Natural killer cell treated with Interleukin-12 subunit alpha and Interleukin-12 subunit beta and Interleukin-15 and Interleukin-18, amount 100 ng/mL, for 72 hours (primary cell): ENCODE results near the gene CRYZL1. TPM values are rescaled to one million over a fixed set of nuclear protein-coding genes. Genes with fewer than 3 reads are reported as not detected.

Experiments used
- ATAC-seq, 2 donors: fragments of 150-1000 bp; cut with Tn5 transposase in 1 of 2; sonication (Bioruptor Pico), chemical (Tn5 transposase) in 1 of 2; 2 replicates each; pipeline ENCODE4 v1.10.0; 2021
- DNase-seq: peaks from one replicate; pipeline ENCODE4 v3.0.0; 2022; ENCODE audit warnings: low spot score
- H3K27ac Mint-ChIP-seq, 2 donors: 1 replicate in 1 of 2; 2 replicates in 1 of 2; pipeline ENCODE4 v1.8.0; 2022; ENCODE audit warnings: mixed read lengths in 2 of 2, mild to moderate bottlenecking in 1 of 2, moderate library complexity in 1 of 2
- H3K27me3 Mint-ChIP-seq, 2 donors: 1 replicate in 1 of 2; 2 replicates in 1 of 2; pipeline ENCODE4 v1.8.0; 2022; ENCODE audit warnings: mixed read lengths in 2 of 2
- H3K36me3 Mint-ChIP-seq: one replicate; pipeline ENCODE4 v1.8.0; 2022; ENCODE audit warnings: mixed read lengths
- H3K4me1 Mint-ChIP-seq, 2 donors: 1 replicate in 1 of 2; 2 replicates in 1 of 2; pipeline ENCODE4 v1.8.0; 2022; ENCODE audit warnings: low read depth in 2 of 2, mixed read lengths in 2 of 2, mild to moderate bottlenecking in 1 of 2
- H3K4me3 Mint-ChIP-seq: one replicate; pipeline ENCODE4 v1.8.0; 2022; ENCODE audit warnings: mixed read lengths
- H3K9me3 Mint-ChIP-seq: 2 replicates; pipeline ENCODE4 v1.8.0; 2022; ENCODE audit warnings: mixed read lengths
- total RNA-seq, 2 donors: library from RNA; stranded (reverse); gene quantifications; one replicate each; pipeline ENCODE4 v1.2.3, GENCODE V29; 2022

Gene CRYZL1
- total RNA-seq, 2 donors from 2014 or later: 28.0 to 31.7 TPM

GRCh38 chr21:33670076-33670978, 28.8 kb upstream of the CRYZL1 start:
- no peaks in the 10 kb centered on the region for H3K36me3 Mint-ChIP-seq
- H3K4me1 Mint-ChIP-seq: no peaks in the 10 kb centered on the region
- DNase-seq: no peak
- no peak for ATAC-seq
- H3K9me3 Mint-ChIP-seq: no peaks in the 10 kb centered on the region
- H3K4me3 Mint-ChIP-seq: no peak overlapping the region
- H3K27me3 Mint-ChIP-seq: peaks cover 0 to 8% of the 10 kb centered on the region in 2 donors
- H3K27ac Mint-ChIP-seq: no peak overlapping the region

- no peak for ATAC-seq
- no peak overlapping the region for H3K27ac Mint-ChIP-seq
- H3K9me3 Mint-ChIP-seq: no peaks in the 10 kb centered on the region
Measured at GRCh38 chr21:33668620-33669019, 27.1 kb upstream of the CRYZL1 start.

GRCh38 chr21:33668180-33668579, 26.6 kb upstream of the CRYZL1 start:
- no peak overlapping the region for H3K4me3 Mint-ChIP-seq
- H3K36me3 Mint-ChIP-seq: no peaks in the 10 kb centered on the region
- H3K4me1 Mint-ChIP-seq: no peaks in the 10 kb centered on the region
- ATAC-seq (no peak), DNase-seq (no peak)
- H3K27ac Mint-ChIP-seq: no peak overlapping the region
- no peaks in the 10 kb centered on the region for H3K9me3 Mint-ChIP-seq
- H3K27me3 Mint-ChIP-seq: peaks cover 0 to 6% of the 10 kb centered on the region in 2 donors

More at GRCh38 chr21:33668620-33669019, 27.1 kb upstream of the CRYZL1 start:
- Mint-ChIP-seq H3K4me1 (no peaks in the 10 kb centered on the region), H3K27me3 (peaks cover 0 to 8% of the 10 kb centered on the region in 2 donors), H3K4me3 (no peak overlapping the region), H3K36me3 (no peaks in the 10 kb centered on the region)
- DNase-seq: no peak

GRCh38 chr21:33667636-33668035, 26.1 kb upstream of the CRYZL1 start:
- DNase-seq (no peak), ATAC-seq (no peak)
- H3K36me3 Mint-ChIP-seq: no peaks in the 10 kb centered on the region
- H3K27ac Mint-ChIP-seq: no peak overlapping the region
- no peak overlapping the region for H3K4me3 Mint-ChIP-seq
- peaks cover 0 to 4% of the 10 kb centered on the region in 2 donors for H3K27me3 Mint-ChIP-seq
- H3K4me1 Mint-ChIP-seq: no peaks in the 10 kb centered on the region
- no peaks in the 10 kb centered on the region for H3K9me3 Mint-ChIP-seq

GRCh38 chr21:33666153-33666552, 24.6 kb upstream of the CRYZL1 start:
- H3K27me3 Mint-ChIP-seq: peaks cover 0 to 4% of the 10 kb centered on the region in 2 donors
- ATAC-seq (no peak), DNase-seq (no peak)
- H3K36me3 Mint-ChIP-seq: no peaks in the 10 kb centered on the region
- H3K27ac Mint-ChIP-seq: no peak overlapping the region
- H3K4me1 Mint-ChIP-seq: no peaks in the 10 kb centered on the region
- no peaks in the 10 kb centered on the region for H3K9me3 Mint-ChIP-seq
- no peak overlapping the region for H3K4me3 Mint-ChIP-seq

GRCh38 chr21:33664135-33664534, 22.6 kb upstream of the CRYZL1 start:
- Mint-ChIP-seq H3K4me3 (no peak overlapping the region), H3K27me3 (peaks cover 0 to 8% of the 10 kb centered on the region in 2 donors), H3K27ac (no peak overlapping the region), H3K4me1 (no peaks in the 10 kb centered on the region), H3K9me3 (no peaks in the 10 kb centered on the region), H3K36me3 (no peaks in the 10 kb centered on the region)
- DNase-seq: no peak
- no peak for ATAC-seq

- ATAC-seq: no peak
- Mint-ChIP-seq H3K27ac (no peak overlapping the region), H3K27me3 (peaks cover 0 to 8% of the 10 kb centered on the region in 2 donors), H3K4me1 (no peaks in the 10 kb centered on the region), H3K9me3 (no peaks in the 10 kb centered on the region), H3K4me3 (no peak overlapping the region), H3K36me3 (no peaks in the 10 kb centered on the region)
- DNase-seq: no peak
Measured at GRCh38 chr21:33663241-33663640, 21.7 kb upstream of the CRYZL1 start.

- ATAC-seq (no peak), DNase-seq (no peak)
- Mint-ChIP-seq H3K27me3 (peaks cover 5 to 8% of the 10 kb centered on the region in 2 donors), H3K9me3 (no peaks in the 10 kb centered on the region), H3K4me3 (no peak overlapping the region), H3K27ac (no peak overlapping the region), H3K36me3 (no peaks in the 10 kb centered on the region), H3K4me1 (no peaks in the 10 kb centered on the region)
Measured at GRCh38 chr21:33662046-33662445, 20.5 kb upstream of the CRYZL1 start.

GRCh38 chr21:33661146-33661545, 19.6 kb upstream of the CRYZL1 start:
- no peak overlapping the region for H3K4me3 Mint-ChIP-seq
- peaks cover 5 to 9% of the 10 kb centered on the region in 2 donors for H3K27me3 Mint-ChIP-seq
- DNase-seq (no peak), ATAC-seq (no peak)
- H3K4me1 Mint-ChIP-seq: no peaks in the 10 kb centered on the region
- H3K9me3 Mint-ChIP-seq: no peaks in the 10 kb centered on the region
- H3K36me3 Mint-ChIP-seq: no peaks in the 10 kb centered on the region
- no peak overlapping the region for H3K27ac Mint-ChIP-seq

- ATAC-seq: no peak
- Mint-ChIP-seq H3K4me3 (no peak overlapping the region), H3K27me3 (peaks cover 7 to 16% of the 10 kb centered on the region in 2 donors), H3K4me1 (no peaks in the 10 kb centered on the region), H3K9me3 (no peaks in the 10 kb centered on the region), H3K27ac (no peak overlapping the region), H3K36me3 (no peaks in the 10 kb centered on the region)
- DNase-seq: no peak
Measured at GRCh38 chr21:33660406-33660805, 18.9 kb upstream of the CRYZL1 start.

- Mint-ChIP-seq H3K36me3 (no peaks in the 10 kb centered on the region), H3K27ac (no peak overlapping the region), H3K27me3 (peaks cover 7 to 17% of the 10 kb centered on the region in 2 donors), H3K4me1 (no peaks in the 10 kb centered on the region), H3K4me3 (no peak overlapping the region), H3K9me3 (no peaks in the 10 kb centered on the region)
- DNase-seq (no peak), ATAC-seq (no peak)
Measured at GRCh38 chr21:33659568-33659949, 18.0 kb upstream of the CRYZL1 start.

GRCh38 chr21:33658919-33659567, 17.5 kb upstream of the CRYZL1 start:
- H3K4me3 Mint-ChIP-seq: no peak overlapping the region
- DNase-seq: no peak
- no peak overlapping the region for H3K27ac Mint-ChIP-seq
- no peaks in the 10 kb centered on the region for H3K9me3 Mint-ChIP-seq
- H3K27me3 Mint-ChIP-seq: peaks cover 7 to 17% of the 10 kb centered on the region in 2 donors
- no peaks in the 10 kb centered on the region for H3K4me1 Mint-ChIP-seq
- H3K36me3 Mint-ChIP-seq: no peaks in the 10 kb centered on the region
- ATAC-seq: no peak

- DNase-seq (no peak), ATAC-seq (no peak)
- no peaks in the 10 kb centered on the region for H3K9me3 Mint-ChIP-seq
- no peak overlapping the region for H3K27ac Mint-ChIP-seq
- H3K4me3 Mint-ChIP-seq: no peak overlapping the region
- H3K27me3 Mint-ChIP-seq: peaks cover 7 to 17% of the 10 kb centered on the region in 2 donors
- H3K4me1 Mint-ChIP-seq: no peaks in the 10 kb centered on the region
- no peaks in the 10 kb centered on the region for H3K36me3 Mint-ChIP-seq
Measured at GRCh38 chr21:33657124-33657820, 15.7 kb upstream of the CRYZL1 start.
